HG02759 (cell line): ENCODE data around the gene HPCAL1.

ENCODE experiments used
- ATAC-seq: cut with Tn5 transposase; IDR thresholded peaks from one replicate; pipeline ENCODE4 v1.9.1; 2021; ENCODE audit warnings: mild to moderate bottlenecking, moderate library complexity; ENCODE audit not compliant: unreplicated experiment

Gene HPCAL1

GRCh38 chr2:10475811-10476660, 173.3 kb downstream of the HPCAL1 start:
- no peak for ATAC-seq

- ATAC-seq: no peak
Observed at GRCh38 chr2:10476723-10477442, 174.2 kb downstream of the HPCAL1 start.
